ENCODE results near the gene CEP152.

CEP152 gene

GRCh38 chr15:48712546-48712945 is 98.3 kb downstream of the CEP152 start:
- Mint-ChIP-seq H3K9me3 (peaks cover 20% of the 10 kb centered on the region), H3K36me3 (ENCODE audit: low read depth) (peaks cover 22% of the 10 kb centered on the region), H3K27me3 (no peaks in the 10 kb centered on the region), H3K4me3 (no peak overlapping the region), H3K27ac (no peak overlapping the region), H3K4me1 (ENCODE audit: low read depth) (no peaks in the 10 kb centered on the region)

GRCh38 chr15:48710952-48711495 is 99.8 kb downstream of the CEP152 start:
- H3K27me3 Mint-ChIP-seq, result no peaks in the 10 kb centered on the region
- no peaks in the 10 kb centered on the region for H3K4me1 Mint-ChIP-seq (ENCODE audit: low read depth)
- H3K27ac Mint-ChIP-seq, result no peak overlapping the region
- peaks cover 12% of the 10 kb centered on the region for H3K36me3 Mint-ChIP-seq (ENCODE audit: low read depth)
- H3K4me3 Mint-ChIP-seq, result no peak overlapping the region
- peaks cover 14% of the 10 kb centered on the region for H3K9me3 Mint-ChIP-seq

GRCh38 chr15:48708641-48709040 is 102.2 kb downstream of the CEP152 start:
- Mint-ChIP-seq H3K36me3 (ENCODE audit: low read depth) (peaks cover 4% of the 10 kb centered on the region), H3K4me1 (ENCODE audit: low read depth) (no peaks in the 10 kb centered on the region), H3K9me3 (peaks cover 16% of the 10 kb centered on the region), H3K27ac (no peak overlapping the region), H3K4me3 (no peak overlapping the region), H3K27me3 (no peaks in the 10 kb centered on the region)

GRCh38 chr15:48705381-48705780 is 105.5 kb downstream of the CEP152 start:
- Mint-ChIP-seq H3K27me3 (no peaks in the 10 kb centered on the region), H3K9me3 (peaks cover 12% of the 10 kb centered on the region), H3K36me3 (ENCODE audit: low read depth) (no peaks in the 10 kb centered on the region), H3K27ac (no peak overlapping the region), H3K4me3 (no peak overlapping the region), H3K4me1 (ENCODE audit: low read depth) (no peaks in the 10 kb centered on the region)

- no peaks in the 10 kb centered on the region for H3K36me3 Mint-ChIP-seq (ENCODE audit: low read depth)
- H3K4me3 Mint-ChIP-seq, result no peak overlapping the region
- H3K9me3 Mint-ChIP-seq, result peaks cover 12% of the 10 kb centered on the region
- no peak overlapping the region for H3K27ac Mint-ChIP-seq
- H3K4me1 Mint-ChIP-seq (ENCODE audit: low read depth), result no peaks in the 10 kb centered on the region
- H3K27me3 Mint-ChIP-seq, result no peaks in the 10 kb centered on the region
Measured at GRCh38 chr15:48703544-48703943, 107.3 kb downstream of the CEP152 start.

- Mint-ChIP-seq H3K4me3 (no peak overlapping the region), H3K4me1 (ENCODE audit: low read depth) (no peaks in the 10 kb centered on the region), H3K27me3 (no peaks in the 10 kb centered on the region), H3K27ac (no peak overlapping the region), H3K9me3 (peaks cover 12% of the 10 kb centered on the region), H3K36me3 (ENCODE audit: low read depth) (no peaks in the 10 kb centered on the region)
Measured at GRCh38 chr15:48702569-48703236, 108.2 kb downstream of the CEP152 start.

- Mint-ChIP-seq H3K4me1 (ENCODE audit: low read depth) (no peaks in the 10 kb centered on the region), H3K4me3 (no peak overlapping the region), H3K36me3 (ENCODE audit: low read depth) (no peaks in the 10 kb centered on the region), H3K27ac (no peak overlapping the region), H3K27me3 (no peaks in the 10 kb centered on the region), H3K9me3 (no peaks in the 10 kb centered on the region)
Measured at GRCh38 chr15:48696627-48697312, 114.1 kb downstream of the CEP152 start.

- no peak overlapping the region for H3K27ac Mint-ChIP-seq
- no peaks in the 10 kb centered on the region for H3K9me3 Mint-ChIP-seq
- no peaks in the 10 kb centered on the region for H3K27me3 Mint-ChIP-seq
- H3K36me3 Mint-ChIP-seq (ENCODE audit: low read depth), result no peaks in the 10 kb centered on the region
- no peak overlapping the region for H3K4me3 Mint-ChIP-seq
- no peaks in the 10 kb centered on the region for H3K4me1 Mint-ChIP-seq (ENCODE audit: low read depth)
Measured at GRCh38 chr15:48695827-48696573, 114.9 kb downstream of the CEP152 start.

- Mint-ChIP-seq H3K27me3 (no peaks in the 10 kb centered on the region), H3K9me3 (no peaks in the 10 kb centered on the region), H3K27ac (no peak overlapping the region), H3K36me3 (ENCODE audit: low read depth) (no peaks in the 10 kb centered on the region), H3K4me1 (ENCODE audit: low read depth) (no peaks in the 10 kb centered on the region), H3K4me3 (no peak overlapping the region)
Measured at GRCh38 chr15:48695088-48695826, 115.6 kb downstream of the CEP152 start.

- no peak overlapping the region for H3K4me3 Mint-ChIP-seq
- no peak overlapping the region for H3K27ac Mint-ChIP-seq
- peaks cover 3% of the 10 kb centered on the region for H3K9me3 Mint-ChIP-seq
- no peaks in the 10 kb centered on the region for H3K27me3 Mint-ChIP-seq
- no peaks in the 10 kb centered on the region for H3K36me3 Mint-ChIP-seq (ENCODE audit: low read depth)
- no peaks in the 10 kb centered on the region for H3K4me1 Mint-ChIP-seq (ENCODE audit: low read depth)
Measured at GRCh38 chr15:48693484-48693883, 117.4 kb downstream of the CEP152 start.

GRCh38 chr15:48688493-48688892 is 122.4 kb downstream of the CEP152 start:
- Mint-ChIP-seq H3K36me3 (ENCODE audit: low read depth) (peaks cover 4% of the 10 kb centered on the region), H3K4me1 (ENCODE audit: low read depth) (no peaks in the 10 kb centered on the region), H3K27ac (no peak overlapping the region), H3K9me3 (peaks cover 9% of the 10 kb centered on the region), H3K27me3 (no peaks in the 10 kb centered on the region), H3K4me3 (no peak overlapping the region)

Data from stimulated activated naive CD8-positive, alpha-beta T cell treated with anti-CD3 and anti-CD28 coated beads, Interleukin-15, Interleukin-2, amounts not matched to agents 100 ng/mL and 50 ng/mL, for 24 hours (primary cell).